NCI-H1092 (cell line): ENCODE results near the gene TNFRSF4.

ENCODE experiments used
- DNase-seq: peaks from one replicate; lab custom pipeline; 2025; lab: John Stamatoyannopoulos, UW

TNFRSF4 gene

DNA sequence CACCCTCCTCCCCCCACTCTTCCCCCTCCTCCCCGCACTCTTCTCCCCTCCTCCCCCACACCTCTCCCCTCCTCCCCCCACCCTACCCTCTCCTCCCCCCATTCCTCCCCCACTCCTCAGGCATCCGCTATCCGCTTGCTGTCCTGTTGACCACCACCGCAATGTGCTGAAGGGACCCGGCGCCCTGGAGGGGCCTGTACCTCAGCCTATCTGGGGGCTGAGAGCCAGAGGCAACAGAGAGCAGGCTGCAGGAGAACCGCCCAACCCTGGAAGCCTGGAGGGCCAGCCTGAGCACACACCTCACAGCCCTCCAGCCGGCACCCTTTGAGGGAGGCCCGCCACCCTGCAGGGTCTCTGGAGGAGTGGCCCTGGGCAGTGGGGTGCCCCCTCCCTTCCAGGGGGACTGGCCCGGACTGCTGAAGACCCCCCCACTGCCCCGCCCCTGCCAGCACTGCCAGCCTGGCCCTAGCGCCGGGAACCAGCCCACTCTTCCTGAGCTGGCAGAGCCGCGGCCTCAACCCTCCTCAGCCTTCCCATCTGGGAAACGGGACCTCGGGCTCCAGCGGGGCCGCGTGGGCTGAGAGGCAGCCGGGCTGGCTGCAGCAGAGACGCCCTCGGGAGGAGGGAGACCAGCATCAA is 31.3 kb upstream of the TNFRSF4 start:
- no peak for DNase-seq

GRCh38 chr1:1244192-1244811 is 30.3 kb upstream of the TNFRSF4 start:
- no peak for DNase-seq

DNA sequence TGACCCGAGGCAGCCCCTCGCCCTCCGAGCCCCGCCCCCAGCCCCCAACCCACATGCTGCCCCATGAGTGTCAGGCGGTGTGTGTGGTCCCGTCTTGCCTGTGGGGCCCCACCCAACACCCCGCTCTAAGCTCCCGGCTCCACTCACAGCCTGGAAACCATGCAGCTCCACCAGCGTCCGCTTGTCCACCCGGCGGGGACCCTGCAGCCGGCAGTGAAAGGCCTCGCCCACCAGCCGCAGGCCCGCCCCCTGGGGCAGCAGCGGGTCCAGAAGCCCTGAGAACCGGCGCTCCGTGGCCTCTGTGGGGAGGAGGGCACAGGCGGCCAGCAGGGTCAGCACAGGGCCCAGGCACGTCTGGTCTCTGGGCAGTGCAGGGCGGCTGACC is 29.8 kb upstream of the TNFRSF4 start:
- DNase-seq: no peak

- DNase-seq: no peak
Measured at GRCh38 chr1:1243266-1243660, 29.3 kb upstream of the TNFRSF4 start.

GRCh38 chr1:1242461-1243265 is 28.7 kb upstream of the TNFRSF4 start:
- no peak for DNase-seq

DNA sequence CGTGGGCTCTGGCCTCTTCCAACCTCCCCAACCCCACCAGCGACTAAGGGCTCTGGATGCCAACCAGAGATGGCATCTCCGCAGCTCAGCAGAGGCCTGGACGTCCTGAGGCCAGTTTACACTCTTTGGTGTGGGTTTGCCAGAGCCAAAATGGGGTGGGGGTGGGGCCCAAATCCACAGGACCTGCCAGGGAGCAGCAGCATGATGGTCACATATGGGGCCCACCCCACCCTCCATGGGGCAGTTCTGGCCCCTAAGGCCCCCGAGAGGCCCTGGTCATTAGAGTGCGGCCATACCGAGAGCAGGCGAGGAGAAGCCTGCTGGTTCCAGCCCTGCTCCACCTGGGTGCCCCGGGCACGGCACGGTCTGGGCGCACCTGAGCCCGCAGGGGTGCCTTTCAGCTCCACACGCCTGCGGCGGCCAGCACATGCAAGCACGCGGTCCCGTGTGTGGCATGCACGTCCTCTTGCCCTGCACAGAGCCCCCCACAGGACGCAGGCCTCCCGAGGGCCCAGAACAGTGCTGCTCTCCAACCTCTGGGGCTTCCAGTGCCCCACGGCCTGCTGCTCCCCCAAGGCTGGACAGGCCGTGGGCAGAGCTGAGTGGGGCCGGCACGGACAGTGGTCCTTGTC is 27.8 kb upstream of the TNFRSF4 start:
- DNase-seq: no peak

GRCh38 chr1:1240822-1241587 is 27.1 kb upstream of the TNFRSF4 start:
- no peak for DNase-seq

GRCh38 chr1:1240348-1240732 is 26.4 kb upstream of the TNFRSF4 start:
- no peak for DNase-seq

DNA sequence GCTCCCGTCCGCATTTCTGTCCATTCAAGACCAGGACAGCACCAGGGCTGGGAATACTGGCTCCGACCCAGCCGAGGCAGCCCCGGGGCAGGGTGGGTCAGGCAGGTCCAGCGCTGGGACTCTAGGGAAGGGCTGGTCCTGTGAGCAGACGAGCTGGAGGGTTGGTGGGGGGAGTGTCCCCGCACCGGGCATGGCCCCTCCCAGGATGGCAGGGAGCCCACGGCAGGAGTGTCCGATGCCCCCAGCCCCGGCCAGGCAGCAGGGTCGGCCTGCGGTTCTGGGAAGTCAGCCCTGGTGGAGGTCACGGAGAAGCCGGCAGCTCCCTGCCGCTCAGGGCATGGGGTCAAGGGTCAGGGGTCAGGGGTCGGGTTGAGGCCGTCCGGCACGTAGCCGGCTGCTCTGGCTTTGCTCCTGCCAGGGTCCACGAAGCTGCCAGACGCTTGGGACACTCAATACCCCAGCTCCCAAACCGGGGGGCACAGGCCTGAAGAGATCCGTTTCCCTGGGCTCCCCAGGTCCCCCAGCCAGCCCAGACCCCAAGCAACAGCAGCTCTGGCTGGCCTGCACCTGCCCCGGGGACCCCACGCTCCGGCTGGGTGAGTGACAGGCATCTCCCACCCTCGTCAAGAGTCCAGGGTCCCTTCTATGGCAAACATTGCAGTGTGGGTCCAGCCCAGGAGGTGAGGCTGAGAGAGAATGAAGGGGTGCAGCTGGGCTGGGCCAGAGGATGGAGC is 25.8 kb upstream of the TNFRSF4 start:
- no peak for DNase-seq

DNA sequence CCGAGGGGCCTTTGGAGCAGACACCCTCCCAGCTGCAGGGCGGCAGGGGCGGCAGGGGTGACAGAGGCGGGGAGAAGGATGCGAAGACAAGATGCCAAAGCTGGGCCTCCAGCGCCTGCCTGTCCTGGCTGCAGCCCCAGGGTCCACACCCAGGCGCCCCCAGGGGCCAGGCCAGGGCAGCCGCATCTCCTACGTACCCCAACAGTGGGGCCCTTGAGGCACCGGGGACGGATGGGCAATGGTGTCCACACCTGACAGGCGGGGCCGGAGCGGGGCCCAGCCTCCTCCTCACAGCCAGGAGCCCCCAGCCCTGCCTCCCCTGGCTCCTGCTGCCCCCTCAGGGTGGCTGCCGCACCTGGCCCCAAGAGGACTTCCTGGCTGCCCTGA is 25.3 kb upstream of the TNFRSF4 start:
- no peak for DNase-seq

- no peak for DNase-seq
Measured at GRCh38 chr1:1238702-1239178, 24.8 kb upstream of the TNFRSF4 start.

GRCh38 chr1:1237874-1238701 is 24.1 kb upstream of the TNFRSF4 start:
- DNase-seq: no peak

DNA sequence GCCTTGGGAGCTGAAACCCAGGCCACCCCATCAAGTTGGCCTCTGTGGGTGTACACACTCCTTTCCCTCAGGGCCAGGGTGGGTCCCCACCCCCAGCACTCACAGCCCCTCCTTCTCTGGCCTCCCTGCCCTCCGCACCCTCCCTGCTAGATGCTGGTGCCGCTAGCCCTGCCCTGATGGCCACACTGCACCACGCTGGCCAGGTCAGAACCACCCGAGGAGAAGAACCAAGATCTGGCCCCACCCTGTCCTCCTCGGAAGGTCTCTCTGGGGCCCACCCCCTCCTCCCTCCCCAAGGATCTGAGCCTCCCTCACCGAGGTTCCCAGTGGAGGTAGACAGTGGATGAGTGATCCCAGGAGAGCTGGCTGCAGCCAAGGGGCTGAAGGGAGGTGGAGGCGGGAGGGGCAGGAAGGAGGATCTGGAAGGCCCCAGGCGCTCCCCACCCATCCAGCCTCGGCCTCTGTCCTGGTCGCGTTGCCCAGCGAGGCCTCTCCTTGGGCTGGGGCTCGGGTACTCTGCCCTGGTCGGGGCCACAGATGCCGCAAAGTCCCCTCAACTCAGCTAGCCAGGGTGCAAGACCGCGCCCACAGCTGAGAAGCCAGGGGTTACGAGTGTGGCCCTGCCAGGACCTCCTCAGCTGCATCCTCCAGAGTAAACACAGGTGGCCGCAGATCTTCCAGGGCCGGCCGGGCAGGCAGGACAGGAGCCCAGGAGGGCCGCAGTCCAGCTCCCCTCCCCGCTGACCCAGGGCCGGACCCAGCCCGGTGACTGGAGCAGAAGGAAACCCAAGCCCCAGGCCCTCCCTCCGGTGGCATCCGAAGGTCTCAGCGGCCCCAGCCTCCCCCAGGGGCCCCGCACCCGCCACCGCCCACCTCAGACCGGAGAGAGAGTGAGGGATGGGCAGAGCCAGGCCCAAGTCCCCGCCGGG is 23.3 kb upstream of the TNFRSF4 start:
- DNase-seq: no peak

DNA sequence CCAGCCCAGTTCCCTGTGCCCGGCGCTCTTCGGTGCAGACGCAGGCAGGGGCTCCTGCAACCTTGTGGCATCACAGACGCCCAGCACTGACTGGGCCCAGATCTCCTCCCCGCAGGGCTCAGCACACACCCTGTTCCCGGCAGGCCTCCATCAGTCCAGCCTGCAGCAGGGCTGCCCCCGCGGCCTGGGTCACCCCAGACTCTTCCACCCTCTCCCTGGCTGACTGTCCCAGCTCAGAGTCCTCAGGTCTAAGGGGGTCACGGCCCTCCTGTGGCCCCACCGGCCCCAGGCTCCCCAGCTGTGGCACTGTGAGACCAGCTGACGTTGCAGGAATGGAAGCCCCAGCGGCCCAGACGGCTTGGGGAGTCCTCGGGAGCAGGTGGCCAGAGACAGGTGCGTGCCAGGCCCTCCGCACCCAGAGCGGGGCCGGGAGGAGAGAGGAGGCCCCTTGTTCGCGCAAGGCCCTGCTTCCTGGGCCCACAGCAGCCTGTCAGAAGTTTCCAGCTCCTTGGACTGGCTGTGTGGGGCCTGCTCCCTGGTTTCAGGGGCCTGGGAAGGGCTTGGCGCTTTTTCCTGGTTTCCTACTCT is 22.3 kb upstream of the TNFRSF4 start:
- DNase-seq: no peak

- DNase-seq: no peak
Measured at GRCh38 chr1:1235016-1235744, 21.2 kb upstream of the TNFRSF4 start.

GRCh38 chr1:1234180-1234808 is 20.3 kb upstream of the TNFRSF4 start:
- no peak for DNase-seq

- DNase-seq: no peak
Measured at GRCh38 chr1:1233567-1233892, 19.6 kb upstream of the TNFRSF4 start.
